Islet of Langerhans (tissue), 1 donor: ENCODE data around the gene CUX1.
"Not testable (repeated sequence)": the region's sequence is repeated elsewhere in the genome, so short reads cannot be mapped to it uniquely, and the experiment has no call there.

Experiments
- FAIRE-seq: peaks from one replicate; lab custom pipeline; 2011; peaks lifted over from hg19 to GRCh38; lab: Jason Lieb, UNC

The CUX1 gene

DNA sequence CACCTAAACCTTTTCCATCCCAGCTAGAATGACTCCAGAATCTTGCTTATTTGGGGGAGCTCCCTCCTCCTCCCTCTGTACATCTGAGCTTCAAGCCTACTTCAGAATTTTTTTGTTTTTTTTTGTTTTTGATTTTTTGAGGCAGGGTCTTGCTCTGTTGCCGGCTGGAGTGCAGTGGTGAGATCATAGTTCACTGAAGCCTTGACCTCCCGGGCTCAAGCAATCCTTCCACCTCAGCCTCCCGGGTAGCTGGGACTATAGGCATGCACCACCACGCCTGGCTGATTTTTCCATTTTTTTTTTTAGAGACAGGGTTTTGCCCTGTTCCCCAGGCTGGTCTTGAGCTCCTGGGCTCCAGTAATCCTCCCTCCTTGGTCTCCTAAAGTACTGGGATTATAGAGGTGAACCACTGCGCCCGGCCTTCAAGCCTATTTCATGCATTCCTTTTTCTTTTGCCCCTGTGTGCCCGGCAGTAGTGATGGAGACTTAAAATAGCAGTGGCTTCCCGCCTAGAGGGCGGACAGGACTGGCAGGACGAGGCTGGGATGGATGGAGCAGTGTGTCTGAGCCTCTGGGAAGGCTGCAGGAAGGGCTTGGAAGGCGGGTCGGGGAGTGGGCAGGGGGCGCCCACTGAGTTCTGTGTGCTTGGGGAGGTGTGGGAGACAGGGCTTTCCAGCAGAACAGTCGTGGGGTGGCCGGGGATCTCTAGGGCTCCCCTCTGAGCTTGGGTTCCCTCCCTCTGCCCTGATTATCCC, 8.8 kb downstream of the CUX1 start:
- no peak for FAIRE-seq

DNA sequence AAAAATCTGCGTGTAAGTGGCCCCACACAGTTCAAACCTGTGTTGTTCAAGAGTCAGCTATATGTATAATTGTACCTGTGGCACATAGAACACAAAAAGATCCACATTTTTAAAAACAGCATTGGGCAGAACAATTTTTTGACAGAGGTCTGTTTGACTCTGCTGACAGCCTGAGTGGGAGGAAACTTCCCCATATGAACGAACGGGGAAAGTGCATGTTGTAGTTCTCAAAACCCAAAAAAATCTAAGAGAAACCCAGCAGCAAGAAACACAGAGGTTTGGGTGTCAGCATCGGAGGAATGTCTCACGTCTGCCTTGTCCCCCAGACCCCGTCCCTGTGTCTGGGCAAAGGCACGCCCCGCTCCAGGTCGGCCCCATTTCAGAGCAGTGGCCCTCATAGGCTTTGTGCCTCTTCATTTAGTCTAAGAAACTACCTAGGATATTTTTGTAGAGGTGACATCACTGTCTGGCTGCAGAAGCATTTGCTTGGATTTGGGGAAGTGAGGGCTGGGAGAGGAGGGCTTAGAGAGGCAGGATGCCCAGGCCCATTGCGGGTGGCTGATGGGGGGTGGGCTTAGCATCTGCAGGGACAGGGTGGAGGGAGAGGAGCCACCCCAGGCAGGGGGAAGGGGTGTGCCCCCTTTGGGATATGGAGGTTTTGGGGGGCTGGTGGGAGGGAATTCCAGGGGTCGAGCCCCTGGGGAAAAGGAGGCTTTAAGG, 11.0 kb downstream of the CUX1 start:
- no peak for FAIRE-seq

DNA sequence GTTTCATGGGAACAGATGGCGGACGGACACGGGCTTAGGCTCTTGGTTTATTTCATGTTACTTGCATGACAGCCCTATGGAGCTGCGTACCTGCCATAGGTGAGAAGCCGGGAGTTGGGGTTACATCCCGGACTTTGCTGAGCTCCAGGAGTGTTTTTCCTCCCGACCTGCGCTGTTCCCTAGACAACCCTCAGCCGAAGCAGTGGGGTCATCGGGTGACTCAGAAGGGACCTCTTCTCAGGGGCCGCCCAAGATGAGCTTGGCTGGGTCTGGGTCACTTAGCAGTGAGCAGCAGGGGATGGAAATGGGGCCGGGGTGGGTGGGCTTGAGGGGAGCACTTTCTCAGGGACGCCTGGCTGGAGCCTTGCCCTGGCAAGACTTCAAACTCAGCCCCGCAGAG, 11.9 kb downstream of the CUX1 start:
- FAIRE-seq: no peak

DNA sequence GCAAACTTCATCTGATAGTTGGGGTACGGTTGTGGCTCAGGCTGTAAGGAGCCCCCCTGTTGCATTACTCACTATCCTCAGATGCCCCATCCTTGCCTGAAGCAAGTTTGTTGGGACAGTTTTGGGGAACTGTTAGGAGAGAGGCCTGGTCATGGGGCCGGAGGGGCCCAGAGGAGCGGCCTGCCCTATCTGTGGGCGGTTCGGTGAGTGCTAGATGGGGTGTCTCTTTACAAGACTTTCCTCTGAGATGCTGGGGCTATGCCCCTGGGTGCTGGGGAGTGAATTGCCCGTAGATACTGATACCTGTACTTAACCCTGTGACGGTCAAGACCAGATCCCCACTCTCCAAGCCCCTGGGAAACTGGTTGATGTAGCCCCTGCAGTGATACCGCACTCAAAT, 12.4 kb downstream of the CUX1 start:
- no peak for FAIRE-seq

DNA sequence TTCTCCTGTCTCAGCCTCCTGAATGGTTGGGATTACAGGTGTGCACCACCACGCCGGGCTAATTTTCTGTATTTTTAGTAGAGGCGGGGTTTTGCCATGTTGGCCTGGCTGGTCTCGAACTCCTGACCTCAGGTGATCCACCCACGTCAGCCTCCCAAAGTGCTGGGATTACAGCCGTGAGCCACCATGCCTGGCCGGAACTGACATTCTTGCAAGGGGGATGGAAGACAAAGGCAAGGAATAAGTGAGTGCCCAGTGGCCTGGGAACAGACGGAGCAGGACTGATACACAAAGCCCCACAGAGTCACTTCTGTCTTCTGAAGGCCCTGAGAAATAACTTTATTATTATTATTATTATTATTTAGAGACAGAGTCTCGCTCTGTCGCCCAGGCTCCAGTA, 14.0 kb downstream of the CUX1 start:
- FAIRE-seq: not testable (repeated sequence)

DNA sequence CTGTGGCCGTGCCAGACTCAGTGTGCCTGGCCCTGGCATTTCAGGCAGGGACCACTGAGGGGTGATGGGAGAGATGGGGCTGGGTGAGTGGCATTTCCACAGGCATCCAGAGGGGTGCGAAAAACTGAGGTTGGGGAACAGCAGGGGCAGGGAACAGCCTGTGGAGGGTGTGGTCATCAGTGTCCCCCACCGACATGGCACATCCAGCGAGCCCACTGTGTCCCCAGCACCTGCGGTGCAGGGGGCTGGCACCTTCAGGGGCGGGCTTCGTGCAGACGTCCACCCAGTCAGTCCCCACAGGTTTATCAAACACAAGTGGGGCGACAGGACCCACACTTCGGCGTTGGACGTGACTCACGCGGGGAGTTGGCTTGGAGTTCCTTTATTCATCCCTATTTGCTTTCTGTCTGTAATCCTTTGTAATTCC, 14.8 kb downstream of the CUX1 start:
- no peak for FAIRE-seq

DNA sequence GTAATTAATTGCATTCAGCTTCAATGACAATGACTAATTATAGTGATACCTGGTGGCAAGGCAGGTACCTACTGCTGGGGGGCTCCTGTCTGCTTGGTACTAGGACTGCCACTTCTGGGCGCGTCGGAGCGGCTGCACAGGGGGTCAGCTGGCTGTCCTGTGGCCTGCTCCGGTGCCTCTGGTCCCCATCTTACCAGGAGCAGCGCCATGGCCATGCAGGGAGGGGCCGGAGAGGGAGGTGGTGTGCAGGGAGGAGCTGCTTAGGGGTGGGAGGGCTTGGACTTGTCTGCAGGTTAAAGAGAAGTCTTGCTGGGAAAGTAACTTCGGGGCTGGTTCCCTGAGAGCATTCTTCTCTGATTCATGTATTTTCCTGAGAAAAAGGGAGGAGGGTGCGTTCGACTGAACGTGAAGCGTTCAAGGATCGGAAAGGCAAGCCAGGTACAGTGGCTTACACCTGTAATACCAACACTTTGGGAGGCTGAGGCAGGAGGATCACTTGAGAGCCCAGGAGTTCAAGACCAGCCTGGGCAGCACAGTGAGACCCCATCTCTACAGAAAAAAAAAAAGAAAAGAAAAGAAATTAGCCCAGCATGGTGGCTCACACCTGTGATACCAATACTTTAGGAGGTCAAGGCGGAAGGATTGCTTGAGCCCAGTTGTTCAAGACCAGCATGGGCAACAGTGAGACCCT, 15.4 kb downstream of the CUX1 start:
- FAIRE-seq: no peak

DNA sequence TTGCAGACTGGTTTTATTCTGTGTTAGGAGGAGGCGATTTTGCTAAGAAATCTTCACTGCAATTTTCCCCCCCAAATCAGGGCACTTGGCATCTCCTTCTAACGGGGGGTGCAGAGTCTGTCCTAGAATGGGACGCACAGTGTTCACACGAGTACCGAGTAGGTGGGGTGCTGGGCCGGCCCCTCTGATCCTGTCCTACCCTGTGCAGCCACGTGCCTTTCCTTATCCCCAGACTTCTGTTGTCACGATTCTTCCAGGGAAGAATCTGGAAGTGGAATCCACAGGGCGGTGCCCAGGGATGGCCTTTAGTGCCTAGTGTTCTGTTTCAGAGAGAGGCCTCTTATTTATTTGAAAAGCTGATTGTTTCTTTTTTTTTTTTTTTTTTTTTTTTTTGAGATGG, 16.4 kb downstream of the CUX1 start:
- no peak for FAIRE-seq

DNA sequence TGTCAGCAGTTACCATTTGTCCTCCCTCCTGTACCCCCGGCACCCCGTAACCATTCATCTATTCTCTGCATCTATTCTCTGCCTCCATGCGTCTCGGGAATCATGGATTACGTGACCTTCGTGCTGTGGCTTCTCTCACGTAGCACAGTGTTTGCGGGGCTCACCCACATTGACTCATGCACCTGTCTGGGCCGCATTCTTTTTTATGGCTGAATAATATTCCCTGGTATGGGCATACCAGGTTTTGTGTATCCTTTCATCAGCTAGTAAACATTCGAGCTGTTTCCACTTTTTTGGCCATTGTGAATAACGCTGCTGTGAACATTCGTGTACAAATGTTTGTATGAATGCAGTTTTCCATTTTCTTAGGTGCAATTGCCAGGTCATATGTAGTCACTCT, 17.7 kb downstream of the CUX1 start:
- FAIRE-seq: no peak

DNA sequence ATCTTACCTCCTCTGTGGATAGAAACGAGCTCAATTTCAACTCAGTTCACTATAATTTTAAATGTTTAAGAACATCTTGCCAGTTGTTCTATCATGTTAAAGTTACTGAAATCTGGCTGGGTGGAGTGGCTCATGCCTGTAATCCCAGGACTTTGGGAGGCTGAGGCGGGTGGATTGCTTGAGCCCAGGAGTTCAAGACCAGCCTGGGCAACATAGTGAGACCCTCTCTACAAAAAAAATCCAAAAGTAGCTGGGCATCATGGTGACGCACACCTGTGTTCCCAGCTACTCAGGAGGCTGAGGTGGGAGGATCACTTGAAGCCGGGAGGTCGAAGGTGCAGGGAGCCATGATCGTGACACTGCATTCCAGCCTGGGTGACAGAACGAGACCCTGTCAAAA, 20.0 kb downstream of the CUX1 start:
- FAIRE-seq: not testable (repeated sequence)

DNA sequence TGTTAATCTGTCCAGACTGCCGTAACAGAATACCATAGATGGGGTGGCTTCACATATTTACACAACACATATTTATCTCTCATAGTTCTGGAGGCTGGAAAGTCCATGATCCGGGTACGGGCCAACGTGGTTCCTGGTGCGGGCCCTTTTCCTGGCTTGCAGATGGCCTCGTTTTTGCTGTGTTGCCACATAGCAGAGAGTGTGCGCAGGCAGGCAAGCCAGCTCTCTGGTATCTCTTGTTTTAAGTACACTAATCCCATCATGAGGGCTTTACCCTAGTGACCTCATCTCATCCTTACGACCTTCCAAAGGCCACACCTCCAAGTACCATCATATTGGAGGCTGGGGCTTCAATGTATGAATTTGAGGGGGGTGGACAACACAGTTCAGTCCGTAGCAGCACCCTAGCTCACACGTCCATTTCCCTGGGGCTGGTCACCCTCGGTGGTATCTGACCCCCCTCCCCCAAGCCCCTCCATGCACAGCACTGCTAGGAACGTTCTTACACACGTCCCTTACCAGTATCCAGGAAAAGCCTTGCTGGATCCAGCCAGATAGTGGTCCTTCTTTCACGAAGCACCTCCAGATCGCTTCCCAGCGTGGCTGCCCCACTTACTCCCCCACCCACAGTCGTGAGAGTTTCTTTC, 21.5 kb downstream of the CUX1 start:
- no peak for FAIRE-seq

DNA sequence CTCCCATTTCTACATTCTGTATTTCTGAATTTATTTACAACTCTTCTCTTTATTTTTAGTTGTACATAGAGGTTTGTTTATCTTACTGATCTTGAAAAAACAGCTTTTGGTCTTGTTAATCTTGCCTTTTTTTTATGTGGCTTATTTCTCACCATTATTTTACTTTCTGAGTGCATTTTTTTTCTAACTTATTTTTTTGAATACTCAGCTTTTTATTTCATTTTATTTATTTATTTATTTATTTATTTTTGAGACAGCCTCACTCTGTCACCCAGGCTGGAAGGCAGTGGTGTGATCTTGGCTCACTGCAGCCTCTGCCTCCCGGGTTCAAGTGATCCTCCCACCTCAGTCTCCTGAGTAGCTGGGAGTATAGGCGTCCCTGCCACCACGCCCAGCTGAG, 23.9 kb downstream of the CUX1 start:
- no peak for FAIRE-seq

DNA sequence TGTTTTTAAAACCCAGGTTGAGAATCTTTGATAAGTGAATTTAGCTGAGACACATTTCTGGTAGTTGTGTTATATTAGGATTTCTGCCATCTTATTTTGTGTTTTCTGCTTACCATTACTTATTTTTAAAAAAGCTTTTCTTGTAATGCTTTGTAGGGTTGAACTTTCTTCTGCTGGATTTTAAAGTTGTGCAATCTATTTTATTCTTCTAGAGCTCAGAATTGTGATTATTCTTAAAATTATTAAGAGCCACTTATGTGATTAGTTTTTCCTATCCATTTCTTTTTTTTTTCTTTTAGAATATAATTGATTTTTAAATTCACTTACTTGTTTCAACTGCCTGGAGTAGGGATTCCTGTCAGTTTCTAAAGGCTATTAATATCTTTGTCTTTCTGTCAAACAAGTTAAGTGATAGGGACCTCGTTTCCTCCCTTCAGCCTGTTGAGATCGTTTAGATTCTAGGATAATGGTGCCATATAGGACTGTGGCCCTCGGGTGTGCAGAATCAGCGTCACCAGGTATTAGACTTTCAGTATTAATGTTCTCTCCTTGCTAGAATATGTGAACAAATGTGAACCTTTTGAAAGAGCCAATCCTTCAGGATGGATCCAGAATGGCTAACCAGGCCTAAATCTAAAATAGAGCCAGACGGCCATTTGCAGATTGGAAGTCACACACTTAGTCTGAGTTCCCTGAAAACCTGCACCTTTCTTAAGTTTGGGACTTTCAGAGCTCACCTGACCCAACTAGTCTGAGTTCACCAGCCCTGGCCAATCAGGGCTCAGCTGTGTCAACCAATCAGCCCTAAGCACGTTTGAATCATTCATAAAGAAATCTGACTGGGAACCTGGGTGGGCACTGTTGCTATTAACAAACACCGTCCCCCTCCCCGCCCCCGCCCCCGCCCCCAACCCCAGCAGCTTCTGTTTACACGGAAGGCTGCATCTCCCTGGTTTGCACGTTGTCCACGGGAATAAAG, 26.2 kb downstream of the CUX1 start:
- no peak for FAIRE-seq

DNA sequence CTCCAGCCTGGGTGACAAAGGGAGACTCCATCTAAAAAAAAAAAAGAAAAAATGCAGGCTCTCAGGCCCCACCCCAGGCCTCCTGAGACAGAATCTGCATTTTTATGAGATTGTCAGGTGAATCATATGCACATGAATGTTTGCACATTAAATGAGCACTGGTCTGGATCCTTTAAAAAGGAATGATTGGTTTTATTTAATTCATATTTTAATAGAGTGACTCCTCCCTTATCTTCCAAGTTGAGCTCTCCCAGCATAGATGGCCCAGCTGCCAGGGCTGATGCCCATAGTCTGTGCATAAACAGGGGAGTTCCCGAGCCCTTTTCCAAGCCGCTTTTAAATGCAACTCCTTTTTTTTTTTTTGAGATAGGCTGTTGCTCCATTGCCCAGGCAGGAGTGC, 28.5 kb downstream of the CUX1 start:
- no peak for FAIRE-seq

DNA sequence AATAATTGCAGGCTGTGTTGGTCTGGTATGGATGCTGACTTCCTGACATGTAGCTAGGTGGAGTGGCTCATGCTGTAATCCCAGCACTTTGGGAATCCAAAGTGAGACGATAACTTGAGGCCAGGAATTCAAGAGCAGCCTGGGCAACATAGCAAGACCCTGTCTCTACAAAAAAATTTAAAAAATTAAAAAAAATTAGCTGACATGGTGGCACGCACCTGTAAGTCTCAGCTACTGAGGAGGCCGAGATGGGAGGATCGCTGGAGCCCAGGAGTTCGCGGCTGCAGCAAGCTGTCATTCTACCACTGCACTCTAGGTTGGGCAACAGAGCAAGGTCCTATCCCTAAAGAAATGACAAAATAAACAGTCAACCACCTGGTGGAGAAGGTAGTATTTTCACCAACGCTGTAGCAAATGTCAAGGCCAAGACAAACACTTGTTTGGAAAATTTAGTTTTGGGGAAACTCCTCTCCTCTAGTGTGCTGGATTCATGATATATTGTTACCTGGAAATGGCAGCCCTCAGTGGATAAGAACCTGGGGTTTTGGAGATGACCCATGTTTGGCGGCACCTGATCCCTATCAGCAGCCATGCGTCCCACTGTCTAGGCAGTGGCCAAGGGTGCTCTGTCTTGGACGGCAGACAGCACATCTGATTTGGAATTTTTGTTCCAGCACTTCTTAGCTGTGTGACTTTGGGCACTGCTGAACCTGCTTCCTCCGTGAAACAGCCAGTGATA, 29.5 kb downstream of the CUX1 start:
- FAIRE-seq: no peak

DNA sequence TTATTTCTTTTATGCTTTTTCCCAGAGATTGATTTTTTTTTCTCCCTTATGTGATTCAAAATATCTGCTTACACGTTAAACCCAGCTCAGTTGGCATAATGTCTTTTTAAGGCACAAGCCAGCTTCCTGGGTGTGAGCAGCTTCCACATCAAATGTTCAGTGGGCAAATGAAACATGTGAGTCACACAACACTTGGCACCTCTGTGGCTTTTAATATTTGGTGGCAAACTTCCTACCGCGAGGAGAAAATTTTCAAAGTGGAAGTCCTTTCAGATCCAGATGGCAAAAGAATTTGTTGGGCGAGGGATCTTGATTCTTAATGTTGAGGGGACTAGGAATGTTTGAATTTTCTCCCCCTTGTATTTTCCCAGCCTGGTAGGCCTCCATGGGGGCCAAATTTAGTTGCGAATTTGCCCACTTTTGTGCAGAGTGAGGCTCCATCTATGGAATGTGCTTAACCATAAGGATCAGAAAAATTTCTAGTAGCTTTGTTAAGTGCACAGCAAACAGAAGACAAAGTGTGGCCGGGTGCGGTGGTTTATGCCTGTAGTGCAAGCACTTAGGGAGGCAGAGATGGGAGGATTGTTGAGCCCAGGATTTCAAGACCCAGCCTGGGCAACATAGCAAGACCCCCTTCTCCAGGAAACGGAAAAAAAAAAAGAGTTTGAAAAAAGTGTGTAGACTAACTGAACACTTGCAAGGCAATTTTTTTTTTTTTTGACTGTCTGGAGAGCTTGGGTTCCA, 31.0 kb downstream of the CUX1 start:
- FAIRE-seq: no peak

DNA sequence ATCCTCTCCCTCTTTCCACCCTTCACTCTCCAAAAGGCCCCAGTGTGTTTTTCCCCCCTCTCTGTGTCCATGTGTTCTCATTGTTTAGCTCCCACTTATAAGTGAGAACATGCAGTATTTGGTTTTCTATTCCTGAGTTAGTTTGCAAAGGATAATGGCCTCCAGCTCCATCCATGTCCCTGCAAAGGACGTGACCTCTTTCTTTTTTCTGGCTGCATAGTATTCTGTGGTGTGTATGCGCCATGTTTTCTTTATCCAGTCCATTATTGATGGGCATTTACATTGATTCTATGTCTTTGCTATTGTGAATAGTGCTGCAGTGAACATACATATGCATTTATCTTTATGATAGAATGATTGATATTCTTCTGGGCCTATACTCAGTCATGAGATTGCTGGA, 31.9 kb downstream of the CUX1 start:
- FAIRE-seq: not testable (repeated sequence)

DNA sequence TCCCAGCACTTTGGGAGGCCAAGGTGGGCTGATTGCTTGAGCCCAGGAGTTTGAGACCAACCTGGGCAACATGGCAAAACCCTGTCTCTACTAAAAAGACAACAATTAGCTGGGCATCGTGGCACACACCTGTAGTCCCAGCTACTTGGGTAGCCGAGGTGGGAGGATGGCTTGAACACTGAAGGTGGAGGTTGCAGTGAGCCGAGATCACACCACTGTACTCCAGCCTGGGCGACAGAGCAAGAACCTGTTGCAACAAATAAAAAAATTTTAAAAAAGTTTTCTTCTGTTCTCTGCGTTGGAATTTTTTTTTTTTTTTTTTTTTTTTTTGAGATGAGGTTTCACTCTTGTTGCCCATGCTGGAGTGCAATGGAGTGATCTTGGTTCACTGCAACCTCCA, 34.9 kb downstream of the CUX1 start:
- FAIRE-seq: not testable (repeated sequence)

DNA sequence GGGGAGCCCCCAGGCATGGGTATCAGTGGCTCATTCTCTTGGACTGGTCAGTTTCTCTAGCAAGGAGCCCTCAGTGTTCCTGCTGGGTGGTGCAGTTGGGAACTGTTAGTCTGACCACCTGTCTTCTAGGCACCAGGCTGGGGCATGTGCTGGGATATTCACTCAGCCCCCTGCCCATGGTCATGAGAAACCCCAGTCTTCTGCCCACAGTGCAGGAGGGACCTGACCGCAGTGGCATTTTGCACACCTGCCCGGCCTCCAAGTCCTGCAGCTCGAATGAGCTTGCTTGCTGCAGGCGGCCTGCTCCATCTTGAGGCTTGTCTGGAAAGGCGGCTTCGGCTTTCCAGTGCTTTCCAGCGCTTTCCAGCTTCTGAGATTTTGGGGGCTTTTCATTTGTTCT, 36.3 kb downstream of the CUX1 start:
- FAIRE-seq: no peak
